K562 treated with DMSO at 1 percent for 4 hours (cell line): Measurements from ENCODE around the gene RPL39L. TPM values are rescaled to one million over a fixed set of nuclear protein-coding genes. Genes with fewer than 3 reads are reported as not detected.

Experiments
- total RNA-seq: library from RNA; unstranded; fragments of 300-600 nt; gene quantifications from 2 replicates; pipeline ENCODE4 v1.2.3, GENCODE V29; 2022; ENCODE audit not compliant: insufficient read depth

The RPL39L gene
- 63.1 and 88.4 TPM in 2 replicates for total RNA-seq

DNA sequence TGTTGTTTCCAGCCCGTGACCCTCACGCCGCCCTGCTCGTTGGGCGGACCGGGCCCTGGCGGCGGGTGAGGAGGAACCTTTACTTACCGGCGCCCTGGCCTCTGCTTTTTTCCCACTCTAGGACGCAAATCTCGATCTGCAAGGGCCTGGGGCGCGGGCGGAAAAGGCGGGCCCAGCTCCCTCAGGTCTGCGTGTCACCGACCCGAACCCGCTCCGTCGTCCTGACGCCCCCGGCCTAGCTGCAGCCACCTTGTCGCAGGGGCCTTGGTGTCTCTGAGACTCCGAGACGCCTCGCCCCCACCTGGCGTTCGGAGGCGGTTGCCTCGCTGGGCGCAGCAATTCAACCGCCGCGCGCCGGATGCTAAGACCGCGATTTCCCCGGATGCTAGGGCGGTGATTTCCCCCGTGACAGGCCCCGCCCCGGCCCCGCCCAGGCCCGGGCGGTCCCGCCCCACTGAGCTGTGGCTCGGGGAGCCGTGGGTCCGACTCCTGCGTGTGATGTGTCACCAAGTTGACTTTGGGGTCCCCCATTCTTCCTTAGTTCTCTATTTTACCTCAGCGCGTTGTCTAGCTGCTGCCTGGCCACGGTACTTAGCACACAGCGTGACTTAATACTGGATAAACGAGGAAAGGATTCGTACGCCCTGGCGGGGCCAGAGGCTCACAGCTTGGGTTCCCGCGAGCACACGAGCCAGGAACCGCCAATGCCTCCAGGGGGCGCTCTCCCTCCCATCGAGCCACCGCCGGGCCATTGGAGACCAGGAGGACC lies at the start of gene RPL39L:
Gene RPL39L, minus strand, starts transcription at position 371 of the 769 bp plus-strand sequence. CDS start 18,196 bp downstream, outside the sequence.

Other genes starting within 250 kb of the RPL39L start
- gene ST6GAL1, start 209.0 kb downstream of the RPL39L start, total RNA-seq, result 50.3 and 65.1 TPM in 2 replicates
- not detected in 2 replicates for gene RTP1, start 58.0 kb upstream of the RPL39L start, total RNA-seq
- gene MASP1, start 152.2 kb upstream of the RPL39L start, total RNA-seq, result 1.8 and 2.5 TPM in 2 replicates
- gene RTP4, start 228.9 kb upstream of the RPL39L start, total RNA-seq, result 1.2 TPM in 1 of 2 replicates, not detected in the other